GM12891 (cell line): ENCODE data around the gene PCBP3.

Source experiments
- PAX5 ChIP-seq: IDR thresholded peaks from 2 replicates; pipeline ENCODE4 v1.6.1; 2011; ENCODE audit warnings: low read length, moderate library complexity, mild to moderate bottlenecking; ENCODE audit not compliant: insufficient read depth, severe bottlenecking
- POLR2A ChIP-seq: IDR thresholded peaks from 2 replicates; pipeline ENCODE4 v1.6.1; 2011; ENCODE audit warnings: low read depth, low read length, control low read depth
- POLR2AphosphoS5 ChIP-seq: IDR thresholded peaks from 2 replicates; pipeline ENCODE4 v1.6.1; 2011; ENCODE audit warnings: low read depth, low read length, control low read depth
- POU2F2 ChIP-seq: IDR thresholded peaks from 2 replicates; pipeline ENCODE4 v1.6.1; 2011; ENCODE audit warnings: low read depth, mild to moderate bottlenecking, control low read depth, low read length, moderate library complexity
- SPI1 ChIP-seq: IDR thresholded peaks from 2 replicates; pipeline ENCODE4 v1.6.1; 2011; ENCODE audit warnings: low read depth, low read length, control low read depth
- TAF1 ChIP-seq: IDR thresholded peaks from 2 replicates; pipeline ENCODE4 v1.6.1; 2011; ENCODE audit warnings: low read depth, low read length, control low read depth

GRCh38 chr21:45713613-45714012 lies 70.1 kb downstream of the PCBP3 start:
- TF ChIP-seq POLR2A, result no peak
- no peak for TF ChIP-seq POLR2AphosphoS5
- no peak for TF ChIP-seq SPI1
- no peak for TF ChIP-seq TAF1
- no peak for TF ChIP-seq PAX5
- TF ChIP-seq POU2F2, result no peak
